GM21529 (cell line): Measurements from ENCODE around the gene GLT8D1.

Experiments
- ATAC-seq: cut with Tn5 transposase; IDR thresholded peaks from one replicate; pipeline ENCODE4 v1.9.1; 2021; ENCODE audit not compliant: unreplicated experiment

The GLT8D1 gene

DNA sequence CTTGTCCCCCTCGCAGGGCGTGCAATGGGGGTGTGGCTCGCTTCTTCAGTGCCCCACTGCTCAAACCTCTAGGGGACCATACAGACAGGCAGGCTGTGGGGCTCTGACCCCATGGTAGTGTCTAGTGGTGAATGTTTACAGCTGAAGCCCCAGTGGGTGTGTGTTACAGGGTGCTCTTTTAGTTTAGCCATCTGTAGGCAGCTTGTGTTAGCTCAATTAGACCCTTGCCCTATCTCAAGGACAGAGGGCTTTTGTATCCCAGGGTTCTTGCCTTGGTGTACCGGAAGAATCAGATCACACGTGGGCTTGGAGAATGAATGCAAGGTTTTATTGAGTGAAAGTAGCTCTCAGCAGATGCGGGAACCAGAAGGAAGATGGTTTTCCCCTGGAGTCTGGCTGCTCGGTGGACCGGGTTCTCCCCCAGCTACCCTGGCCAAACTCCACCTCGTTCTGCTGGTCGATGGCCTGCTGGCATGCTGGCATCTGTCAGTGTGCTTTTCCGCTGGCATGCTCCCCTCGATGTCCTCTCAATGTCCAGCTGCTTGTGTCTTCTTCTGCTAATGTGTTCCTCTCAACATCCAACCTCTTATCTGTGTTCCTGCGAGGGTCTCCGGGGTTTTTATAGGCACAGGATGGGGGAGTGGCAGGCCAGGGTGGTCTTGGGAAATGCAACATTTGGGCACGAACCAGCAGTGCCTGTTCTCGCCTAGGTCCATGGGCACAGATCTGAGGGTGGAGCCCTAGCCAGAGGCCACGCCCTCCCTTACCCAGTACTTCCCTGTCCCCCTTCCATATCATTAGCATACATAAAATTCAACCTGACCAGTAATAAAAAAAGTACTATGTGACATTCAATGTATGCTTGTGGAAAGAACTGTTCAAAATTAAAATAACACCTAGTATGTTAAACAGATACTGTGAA lies 7.0 kb upstream of the GLT8D1 start:
- ATAC-seq: no peak

DNA sequence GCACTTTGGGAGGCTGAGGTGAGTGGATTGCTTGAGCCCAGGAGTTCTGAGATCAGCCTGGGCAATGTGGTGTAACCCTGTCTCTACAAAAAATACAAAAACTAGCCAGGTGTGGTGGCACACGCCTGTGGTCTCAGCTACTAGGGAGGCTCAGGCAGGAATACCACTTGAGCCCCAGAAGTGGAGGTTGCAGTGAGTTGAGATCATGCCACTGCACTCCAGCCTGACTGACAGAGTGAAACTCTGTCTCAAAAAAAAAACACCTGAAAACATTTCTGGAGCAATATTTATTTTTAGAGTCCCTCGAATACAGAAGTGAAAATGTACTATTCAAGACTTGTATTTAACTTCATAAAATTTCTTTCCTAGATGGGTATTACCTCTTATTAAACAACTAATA lies 4.9 kb upstream of the GLT8D1 start:
- ATAC-seq: no peak

DNA sequence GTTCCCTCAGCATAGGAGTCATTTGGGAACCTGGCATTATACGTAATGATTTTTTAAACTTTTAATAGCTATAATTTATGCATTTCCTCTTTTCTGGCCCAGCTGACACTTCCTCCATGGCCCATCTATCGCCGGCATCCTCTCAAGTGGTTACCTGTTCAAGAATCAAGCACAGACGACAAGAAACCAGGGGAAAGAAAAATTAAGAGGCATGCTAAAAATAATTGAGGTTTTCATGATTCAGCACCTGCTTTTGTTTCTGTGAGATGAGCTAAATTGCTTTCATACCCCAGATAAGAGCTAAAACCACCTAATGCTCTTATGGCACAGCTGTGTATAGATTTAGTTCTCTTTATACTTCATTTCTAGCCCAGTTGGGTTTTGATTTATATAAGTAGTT lies 2.0 kb upstream of the GLT8D1 start:
- no peak for ATAC-seq

DNA sequence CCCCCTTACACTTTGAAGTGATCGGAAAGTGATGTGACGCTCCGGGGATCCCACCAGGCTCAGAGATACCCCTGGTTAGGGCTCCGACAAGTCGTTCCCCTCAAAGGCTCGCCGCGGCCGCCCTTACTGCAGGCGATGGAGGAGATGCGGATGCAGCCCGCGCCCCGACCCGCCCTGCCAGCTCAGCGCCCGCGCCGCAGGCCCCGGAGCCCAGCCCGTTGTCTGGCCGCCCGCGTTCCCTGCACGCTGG lies 228 bp downstream of the GLT8D1 start:
- no peak for ATAC-seq

DNA sequence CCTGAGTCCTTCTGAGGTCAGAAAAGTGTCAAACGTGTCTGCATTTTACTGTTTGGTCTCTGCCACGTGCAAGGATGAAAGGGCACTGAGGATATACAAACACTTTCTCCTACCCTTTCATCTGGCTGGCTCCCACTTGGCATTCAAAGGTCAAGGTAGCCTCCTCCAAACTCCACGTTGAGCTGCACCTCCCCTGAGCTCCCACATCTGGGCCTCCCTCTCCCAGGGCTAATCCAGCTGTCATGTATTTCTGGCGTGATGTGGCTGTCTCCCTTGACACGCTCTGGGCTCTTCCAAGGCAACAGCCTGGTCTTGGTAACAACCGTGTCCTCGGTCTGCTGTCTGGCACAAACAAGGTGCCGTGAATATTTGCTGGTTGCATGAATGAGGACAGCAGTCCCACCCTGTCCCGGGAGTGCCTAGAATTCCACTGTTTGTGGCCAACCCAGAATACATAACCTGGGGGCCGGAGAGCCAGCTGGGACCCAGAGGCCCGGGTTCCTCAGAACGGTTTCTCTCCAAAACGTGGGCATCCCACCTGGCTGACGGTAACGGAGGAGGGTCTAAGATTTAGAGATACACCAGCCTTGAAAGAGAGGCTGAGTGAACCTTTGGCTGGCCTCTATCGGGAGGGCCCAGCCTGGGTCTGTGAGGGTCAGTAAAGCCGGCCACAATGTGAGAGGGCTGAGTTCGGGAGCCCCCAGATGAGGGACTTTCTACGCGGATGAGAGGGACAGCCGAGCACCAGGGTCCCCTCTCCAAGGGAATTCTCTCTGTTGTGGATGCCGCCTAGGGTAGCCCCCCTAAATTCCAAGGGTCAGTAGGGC lies 767 bp downstream of the GLT8D1 start:
- ATAC-seq: peak; percentile 2

DNA sequence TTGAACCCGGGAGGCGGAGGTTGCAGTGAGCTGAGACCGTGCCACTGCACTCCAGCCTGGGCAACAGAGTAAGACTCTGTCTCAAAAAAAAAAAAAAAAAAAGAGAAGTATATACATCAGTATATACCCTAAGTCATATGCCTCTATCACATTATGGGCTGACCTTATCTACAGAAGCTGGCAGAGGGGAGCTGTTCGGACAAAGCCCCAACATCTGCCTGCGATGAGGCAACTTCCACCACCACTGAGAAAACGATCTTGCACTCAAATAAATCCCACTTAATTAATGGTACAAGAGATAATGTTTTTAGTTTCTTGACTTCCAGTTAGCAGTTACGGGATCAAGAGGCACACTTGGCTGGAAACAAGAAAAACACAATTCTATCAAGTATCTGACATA lies 2.2 kb downstream of the GLT8D1 start:
- no peak for ATAC-seq

DNA sequence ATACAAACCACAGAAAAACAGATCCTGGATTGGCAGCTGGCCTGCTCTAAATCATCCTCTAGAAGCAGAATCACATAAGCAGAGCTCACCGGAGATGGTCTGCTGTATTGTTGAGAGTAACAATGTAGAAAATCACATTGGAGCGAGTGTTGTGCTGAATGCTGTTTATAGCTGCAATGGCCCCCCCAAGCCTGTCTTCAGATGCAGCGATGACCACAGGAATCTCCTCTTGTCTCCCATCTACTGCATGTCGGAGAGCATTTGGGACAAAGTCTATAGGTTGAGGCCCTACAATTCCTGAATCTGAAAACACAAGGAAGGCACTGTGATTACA lies 8.0 kb downstream of the GLT8D1 start:
- no peak for ATAC-seq

DNA sequence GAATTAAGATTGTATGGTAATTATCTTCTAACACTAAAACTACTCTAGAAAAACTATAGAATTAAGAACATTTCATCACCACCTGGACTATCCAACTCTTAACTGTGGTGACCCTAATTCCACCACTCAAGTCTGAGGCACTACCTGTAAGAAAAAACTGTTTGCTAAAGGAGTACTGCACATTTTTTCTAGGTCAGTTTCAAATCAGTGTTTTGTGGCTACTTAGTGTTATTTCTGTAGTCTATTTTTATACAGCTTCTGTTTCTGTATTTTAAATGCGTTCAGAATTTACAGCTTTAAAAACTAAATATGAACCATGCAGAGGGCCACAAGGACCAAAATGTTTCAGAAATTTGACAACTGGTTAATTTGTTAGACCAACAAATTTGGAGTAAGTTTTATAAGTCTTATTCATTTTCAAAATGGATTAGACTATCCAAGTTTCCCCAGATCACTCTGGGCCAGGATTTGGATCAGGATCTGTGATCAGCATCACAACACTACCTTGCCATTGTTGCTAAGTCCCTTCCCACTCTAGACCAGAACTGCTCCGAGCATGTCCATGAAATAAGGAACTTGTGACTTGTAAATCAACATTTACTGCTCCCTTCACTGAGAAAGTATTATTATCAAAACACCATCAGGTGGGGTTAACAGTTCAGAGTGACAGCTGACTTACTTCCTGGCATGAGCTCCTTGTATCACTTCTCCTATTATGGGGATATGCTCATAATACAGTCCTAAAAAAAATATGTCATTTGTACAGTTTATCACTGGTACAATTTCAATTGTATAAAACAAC lies 8.6 kb downstream of the GLT8D1 start:
- no peak for ATAC-seq

DNA sequence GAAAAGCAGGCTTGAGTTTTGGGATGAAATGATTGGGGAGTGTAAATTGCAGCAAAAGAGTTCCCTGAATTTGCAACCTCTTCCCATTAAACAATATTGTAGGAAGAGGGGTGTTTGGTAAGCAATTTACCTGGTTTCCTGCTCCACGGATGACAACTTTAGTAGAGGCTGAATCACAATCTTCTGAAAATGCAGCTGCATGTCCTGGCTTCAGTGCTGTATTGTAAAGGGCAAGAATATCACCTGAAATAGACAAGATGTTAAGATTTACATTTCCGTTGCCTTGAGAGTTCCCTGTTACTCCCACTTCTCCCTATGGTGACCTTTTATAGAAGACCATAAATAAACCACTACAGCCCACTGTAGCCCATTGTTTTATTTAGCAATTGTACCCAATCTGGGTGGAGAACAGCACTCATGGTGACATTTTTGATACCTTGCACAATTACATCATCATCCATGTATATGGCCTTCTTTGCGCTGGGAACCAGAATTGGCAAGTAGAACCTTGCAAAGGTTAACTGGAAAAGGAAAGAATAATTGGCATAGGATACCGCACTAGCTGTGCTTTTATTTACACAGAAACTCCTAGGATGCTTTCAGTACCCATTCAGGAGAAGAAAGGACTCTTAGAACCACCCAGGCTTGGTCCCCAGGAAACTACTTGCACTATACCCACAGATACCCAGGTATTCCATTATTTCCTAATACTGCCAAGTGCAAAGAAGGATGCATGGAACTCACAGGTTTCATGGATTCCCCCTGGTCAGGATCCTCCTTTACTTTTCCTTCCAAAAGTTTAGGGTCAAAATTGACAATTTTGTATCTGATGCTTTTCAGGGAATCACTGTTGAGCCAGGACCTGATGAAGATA lies 9.6 kb downstream of the GLT8D1 start:
- ATAC-seq: no peak

DNA sequence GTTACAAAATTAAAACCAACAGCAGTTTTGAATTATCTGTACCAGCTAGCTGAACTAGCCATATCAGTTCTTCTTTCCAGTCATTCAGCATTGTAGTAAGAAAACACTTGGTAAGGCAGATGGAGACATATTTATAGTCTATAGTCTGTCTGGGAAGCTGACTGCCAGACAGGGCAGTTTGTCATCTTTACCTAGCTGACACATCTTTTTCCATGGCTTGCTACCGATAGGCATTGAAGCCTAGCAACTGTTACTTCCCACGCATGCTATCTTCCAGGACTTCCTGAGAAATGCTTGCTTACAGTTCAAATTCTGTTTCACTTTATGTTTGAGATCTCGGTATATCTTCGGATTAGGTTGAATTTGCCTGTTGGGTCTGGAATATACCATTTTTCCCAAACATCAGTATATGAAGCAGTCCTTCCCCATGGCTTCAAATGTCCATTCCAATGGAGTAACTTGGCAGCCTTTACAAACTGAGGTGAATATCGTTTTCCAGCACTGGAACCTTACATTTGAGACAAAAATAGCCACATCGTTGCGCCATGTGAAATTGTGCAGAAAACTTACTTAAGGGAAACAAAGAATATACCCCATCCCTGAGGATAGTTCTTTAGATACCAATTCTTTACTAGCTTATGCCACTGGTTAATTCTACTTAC lies 10.9 kb downstream of the GLT8D1 start:
- ATAC-seq: no peak

DNA sequence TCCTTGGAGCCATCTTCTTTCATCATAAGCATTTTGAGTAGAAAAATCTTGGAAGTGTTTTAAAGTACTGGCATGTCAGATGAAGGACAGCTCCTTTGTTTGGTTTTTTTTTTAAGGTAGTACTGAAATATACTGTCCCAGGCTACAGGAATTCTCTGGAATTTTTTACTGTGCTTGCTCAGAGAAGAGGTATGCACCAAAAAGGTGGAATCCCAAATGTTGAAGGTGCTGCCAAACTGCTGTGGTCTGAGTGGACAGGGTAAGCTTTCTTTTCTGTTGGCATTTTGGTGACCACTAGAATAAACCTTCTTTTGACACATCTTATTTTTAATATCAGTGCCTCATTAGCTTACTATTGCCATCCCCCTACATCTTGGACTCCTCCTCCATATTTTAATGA lies 12.5 kb downstream of the GLT8D1 start:
- ATAC-seq: no peak

DNA sequence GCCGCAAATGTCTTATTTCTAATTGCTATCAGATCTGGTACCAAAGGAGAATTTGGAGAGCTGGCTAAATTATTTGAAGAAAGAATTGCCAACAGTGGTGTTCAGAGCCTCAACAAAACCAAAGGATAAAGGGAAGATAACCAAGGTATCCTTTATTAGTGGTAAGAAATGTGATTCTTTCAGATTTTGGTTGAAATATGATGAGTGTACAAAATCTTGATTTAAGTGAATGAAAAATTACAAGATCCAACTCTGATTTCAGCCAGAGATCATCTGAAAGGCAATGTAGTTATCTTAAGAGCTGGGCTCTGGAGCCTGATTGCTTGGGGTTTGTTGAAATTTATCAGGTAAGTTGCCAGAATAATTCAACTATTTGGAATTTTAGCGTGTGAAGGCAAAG lies 15.0 kb downstream of the GLT8D1 start:
- ATAC-seq: no peak

DNA sequence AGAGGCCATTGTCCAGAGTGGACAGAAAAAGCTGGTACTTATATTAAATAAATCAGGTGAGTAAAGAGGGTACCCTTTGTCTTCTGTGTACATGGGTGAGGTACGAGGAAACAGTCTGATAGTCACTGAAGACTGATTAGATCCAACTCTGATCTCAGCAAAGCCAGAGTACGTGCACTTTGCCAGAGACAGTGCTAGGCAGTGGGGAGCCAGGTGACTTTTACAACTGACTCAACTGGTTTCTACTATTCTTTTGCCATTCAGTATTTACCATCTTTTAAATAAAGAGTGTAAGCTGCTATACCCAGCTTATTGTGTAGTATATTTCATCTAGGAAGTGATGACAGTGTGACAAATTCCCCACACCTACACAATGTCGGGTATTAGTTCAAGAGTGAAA lies 16.4 kb downstream of the GLT8D1 start:
- no peak for ATAC-seq

DNA sequence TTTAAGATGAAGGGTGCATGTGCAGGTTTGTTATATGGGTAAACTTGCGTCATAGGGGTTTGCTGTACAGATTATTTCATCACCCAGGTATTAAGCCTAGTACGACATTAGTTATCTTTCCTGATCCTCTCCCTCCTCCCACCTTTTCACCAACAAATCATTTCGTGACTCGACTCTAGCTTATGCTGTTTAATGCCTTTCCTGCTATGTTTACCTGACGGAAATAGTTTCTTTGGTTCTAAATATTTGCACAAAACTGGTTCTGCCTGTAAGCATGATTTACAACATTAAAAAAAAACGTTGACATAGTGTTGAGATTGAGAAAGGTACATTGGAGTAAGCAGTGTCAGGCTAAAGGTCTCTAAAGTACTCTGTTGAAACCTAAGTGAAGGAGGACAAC lies 17.3 kb downstream of the GLT8D1 start:
- ATAC-seq: no peak

DNA sequence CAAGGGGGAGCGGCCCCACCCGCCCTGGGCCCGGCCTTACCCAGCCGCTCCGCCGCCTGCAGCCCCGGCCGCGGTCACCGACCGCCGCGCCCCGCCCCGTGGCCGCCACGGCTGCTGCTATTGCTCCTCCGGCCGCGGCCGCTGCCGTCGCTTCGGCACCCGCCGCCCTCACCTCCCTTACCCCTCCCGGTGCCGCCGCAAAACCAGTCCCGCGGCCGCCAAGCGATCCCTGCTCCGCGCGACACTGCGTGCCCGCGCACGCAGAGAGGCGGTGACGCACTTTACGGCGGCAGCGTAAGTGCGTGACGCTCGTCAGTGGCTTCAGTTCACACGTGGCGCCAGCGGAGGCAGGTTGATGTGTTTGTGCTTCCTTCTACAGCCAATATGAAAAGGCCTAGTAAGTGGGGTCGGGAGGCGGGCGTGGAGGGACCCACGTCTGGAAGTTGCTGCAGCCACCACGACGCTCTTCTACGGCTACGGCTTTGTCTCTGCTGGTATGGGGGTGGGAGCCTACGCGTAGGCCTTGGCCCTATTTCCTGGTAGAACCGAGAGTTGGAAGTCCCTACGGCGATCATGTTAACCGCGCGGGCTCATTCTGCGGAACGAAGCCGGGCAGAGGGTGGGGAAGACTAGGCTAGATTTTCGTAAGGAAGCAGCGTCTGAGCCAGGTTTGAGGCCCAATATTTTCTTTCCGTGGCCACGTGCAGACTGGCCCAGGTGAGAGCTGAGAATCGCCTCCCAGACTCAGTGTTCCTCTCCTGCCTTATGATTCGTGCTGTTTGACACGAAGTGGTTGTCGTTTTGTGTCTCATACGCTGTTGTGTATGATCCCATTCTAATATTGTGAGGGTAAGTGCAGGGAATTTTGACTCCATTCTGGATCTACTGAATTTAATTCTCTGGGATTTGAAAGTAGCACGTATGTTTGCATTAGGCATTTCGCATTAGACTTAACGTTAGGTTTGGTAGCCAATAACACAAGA lies 19.6 kb downstream of the GLT8D1 start, which contains the start of the genes GNL3 and PBRM1:
TSS of gene GNL3 (plus strand) at position 324 of the 983 bp plus-strand sequence. CDS start at position 385, 61 bp downstream.
TSS of gene PBRM1 (minus strand) at position 205 of the 983 bp plus-strand sequence.
- ATAC-seq: peak; percentile 63

DNA sequence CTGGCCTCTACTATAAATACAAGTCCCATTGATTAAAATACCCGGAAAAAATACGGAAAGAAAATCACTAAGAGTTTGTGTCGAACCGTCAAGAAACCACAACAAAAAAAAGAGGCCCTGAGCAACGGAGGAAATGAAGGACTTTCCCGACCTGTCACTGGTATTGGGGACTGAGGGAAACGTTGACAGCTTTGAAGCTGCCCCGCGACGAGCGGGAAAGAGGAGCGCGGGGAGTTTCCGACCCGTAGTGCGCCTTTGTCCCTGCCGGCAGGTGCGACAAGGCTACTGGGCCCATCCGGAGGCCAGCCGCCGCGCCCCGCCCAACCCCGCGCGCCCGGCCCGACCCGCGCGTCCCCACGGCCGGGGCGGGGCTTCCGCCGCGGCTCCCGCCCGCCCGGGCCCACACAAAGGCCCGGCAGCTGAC lies 20.3 kb downstream of the GLT8D1 start:
- peak; percentile 75 for ATAC-seq

DNA sequence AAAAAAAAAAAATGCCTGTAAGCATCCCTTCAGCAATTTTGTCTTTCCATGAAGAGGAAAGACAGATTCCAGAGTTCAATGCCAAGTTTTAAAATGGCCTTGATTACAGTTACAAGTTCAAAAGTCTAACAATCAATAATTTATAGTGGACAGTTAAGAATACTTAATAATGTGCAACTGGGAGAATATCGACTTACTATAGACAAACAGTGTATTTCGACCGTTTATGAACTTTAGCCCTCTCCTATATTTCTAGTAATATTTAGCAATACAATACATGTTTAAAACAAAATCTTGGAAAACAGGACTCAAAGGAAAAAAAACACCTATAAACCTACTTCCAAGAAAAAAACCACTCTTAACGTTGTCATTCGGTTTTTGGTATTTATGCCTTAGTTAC lies 21.4 kb downstream of the GLT8D1 start:
- ATAC-seq: no peak

DNA sequence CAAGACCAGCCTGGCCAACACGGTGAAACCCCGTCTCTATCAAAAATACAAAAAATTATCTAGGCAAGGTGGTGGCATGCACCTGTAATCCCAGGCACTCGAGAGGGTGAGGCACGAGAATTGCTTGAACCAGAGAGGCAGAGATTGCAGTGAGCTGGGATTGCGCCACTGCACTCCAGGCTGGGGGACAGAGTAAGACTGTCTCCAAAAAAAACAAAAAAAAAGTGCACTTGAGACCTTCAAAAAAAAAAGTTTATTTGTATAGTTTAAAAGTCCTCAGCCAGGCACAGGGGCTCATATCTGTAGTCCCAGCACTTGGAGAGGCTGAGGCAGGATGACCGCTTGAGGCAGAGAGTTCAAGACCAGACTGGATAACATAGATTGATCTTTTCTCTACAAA lies 22.0 kb downstream of the GLT8D1 start:
- ATAC-seq: no peak

DNA sequence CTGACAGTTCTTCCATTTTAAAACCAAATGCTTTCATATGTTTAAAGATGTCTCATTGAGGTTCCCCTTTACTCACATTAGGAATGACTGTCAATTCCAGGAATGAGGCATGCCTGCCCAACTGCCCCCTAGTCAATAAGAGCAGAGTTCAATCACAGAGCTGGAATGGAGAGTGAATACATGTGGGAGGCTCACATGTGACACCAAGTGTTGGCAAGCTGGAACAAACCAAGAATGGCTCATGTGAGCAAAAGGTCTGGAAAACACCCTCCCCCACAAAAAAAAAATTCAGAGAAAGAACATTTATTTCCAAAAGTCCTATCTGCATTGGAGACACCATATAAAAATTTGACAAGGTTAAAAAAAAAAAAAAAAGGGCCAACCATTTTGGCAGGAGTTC lies 23.6 kb downstream of the GLT8D1 start:
- no peak for ATAC-seq
